BE2C (cell line): ENCODE data around the gene ULK1.

Experiments
- DNase-seq: peaks from one replicate; pipeline ENCODE4 v3.0.0-alpha.2; 2020
- H3K27me3 ChIP-seq: fragments of 250-450 bp; sonication (Bioruptor Pico); 2 replicates; pipeline ENCODE4 v1.5.1; 2020; ENCODE audit warnings: mild to moderate bottlenecking
- H3K36me3 ChIP-seq: fragments of 250-450 bp; sonication (Bioruptor Pico); 2 replicates; pipeline ENCODE4 v1.5.1; 2020; ENCODE audit warnings: mild to moderate bottlenecking
- H3K4me1 ChIP-seq: fragments of 250-450 bp; sonication (Bioruptor Pico); 2 replicates; pipeline ENCODE4 v1.5.1; 2020
- H3K4me3 ChIP-seq: 2 replicates; pipeline ENCODE4 v1.5.1; 2011; ENCODE audit warnings: low read depth, low read length
- H3K9me3 ChIP-seq: fragments of 250-450 bp; sonication (Bioruptor Pico); 2 replicates; pipeline ENCODE4 v1.5.1; 2020
- CTCF ChIP-seq: IDR thresholded peaks from 2 replicates; pipeline ENCODE4 v1.5.1; 2012; ENCODE audit warnings: mild to moderate bottlenecking, low read depth, low read length

Gene ULK1

GRCh38 chr12:131910302-131911027 is 16.0 kb downstream of the ULK1 start:
- H3K36me3 ChIP-seq: peaks cover 6% of the 10 kb centered on the region; the same call in 1 of the 2 replicates
- no peak overlapping the region for H3K4me3 ChIP-seq
- no peaks in the 10 kb centered on the region for H3K27me3 ChIP-seq
- peaks cover 14% of the 10 kb centered on the region for H3K4me1 ChIP-seq
- H3K9me3 ChIP-seq: no peaks in the 10 kb centered on the region
- no peak for TF ChIP-seq CTCF
- peak; percentile 43 for DNase-seq

- H3K4me3 ChIP-seq: no peak overlapping the region
- H3K36me3 ChIP-seq: peaks cover 6% of the 10 kb centered on the region; the same call in 1 of the 2 replicates
- DNase-seq: peak; percentile 17
- H3K9me3 ChIP-seq: no peaks in the 10 kb centered on the region
- H3K4me1 ChIP-seq: peaks cover 14% of the 10 kb centered on the region
- no peak for TF ChIP-seq CTCF
- no peaks in the 10 kb centered on the region for H3K27me3 ChIP-seq
Measured at GRCh38 chr12:131911028-131911650, 16.7 kb downstream of the ULK1 start.

GRCh38 chr12:131911851-131912477 is 17.5 kb downstream of the ULK1 start:
- no peak for TF ChIP-seq CTCF
- peaks cover 14% of the 10 kb centered on the region for H3K4me1 ChIP-seq
- peak; percentile 17 for DNase-seq
- H3K4me3 ChIP-seq: no peak overlapping the region
- H3K36me3 ChIP-seq: peaks cover 6% of the 10 kb centered on the region; the same call in 1 of the 2 replicates
- H3K27me3 ChIP-seq: no peaks in the 10 kb centered on the region
- no peaks in the 10 kb centered on the region for H3K9me3 ChIP-seq

- peak; percentile 50 for TF ChIP-seq CTCF
- Histone ChIP-seq H3K36me3 (peaks cover 6% of the 10 kb centered on the region; the same call in 1 of the 2 replicates), H3K9me3 (no peaks in the 10 kb centered on the region), H3K4me3 (peak overlapping the region; percentile 28; the same call in 1 of the 2 replicates), H3K27me3 (no peaks in the 10 kb centered on the region), H3K4me1 (peaks cover 14% of the 10 kb centered on the region)
- peak; percentile 99 for DNase-seq
Measured at GRCh38 chr12:131912518-131913274, 18.3 kb downstream of the ULK1 start.

GRCh38 chr12:131913666-131914065 is 19.2 kb downstream of the ULK1 start:
- TF ChIP-seq CTCF: no peak
- H3K9me3 ChIP-seq: no peaks in the 10 kb centered on the region
- H3K27me3 ChIP-seq: no peaks in the 10 kb centered on the region
- H3K4me1 ChIP-seq: peaks cover 14% of the 10 kb centered on the region
- H3K36me3 ChIP-seq: peaks cover 6% of the 10 kb centered on the region; the same call in 1 of the 2 replicates
- DNase-seq: peak; percentile 9
- H3K4me3 ChIP-seq: no peak overlapping the region
